Amygdala (tissue), 56 donors: Measurements from ENCODE around the gene CD37.
"Not testable (repeated sequence)": the region's sequence is repeated elsewhere in the genome, so short reads cannot be mapped to it uniquely, and the experiment has no call there.

Source experiments
- DNase-seq, 56 donors: peaks; one replicate each; lab custom pipeline; 2025; lab: John Stamatoyannopoulos, UW

Gene CD37

DNA sequence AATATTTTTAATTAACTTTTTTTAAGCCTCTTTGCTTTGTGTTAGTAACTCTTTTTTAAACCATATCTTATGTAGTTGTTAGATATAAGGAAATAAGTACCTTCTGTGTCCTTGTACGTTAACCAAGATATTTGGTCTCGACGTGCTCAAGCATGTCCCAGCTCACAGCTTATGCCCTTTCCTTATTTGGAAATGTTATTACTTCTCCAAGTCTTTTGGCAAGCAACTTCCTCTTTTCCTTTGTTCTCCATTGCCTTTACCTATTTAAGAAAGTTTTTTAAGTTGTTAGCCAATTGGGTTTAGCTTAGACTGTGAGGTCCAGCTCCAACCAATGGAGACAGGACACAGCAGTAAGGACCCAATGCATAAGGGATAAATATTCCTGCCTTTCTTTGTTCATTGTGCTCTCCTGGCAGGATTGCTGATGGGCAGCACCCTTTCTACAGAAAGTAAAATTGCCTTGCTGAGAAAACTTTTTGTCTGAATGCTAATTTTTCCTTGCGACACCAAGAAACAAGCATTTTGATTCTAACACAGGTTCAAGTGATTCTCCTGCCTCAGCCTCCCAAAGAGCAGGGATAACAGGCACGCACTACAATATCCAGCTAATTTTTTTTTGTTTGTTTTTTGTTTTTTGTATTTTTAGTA, 33.6 kb downstream of the CD37 start:
- no peak for DNase-seq

DNA sequence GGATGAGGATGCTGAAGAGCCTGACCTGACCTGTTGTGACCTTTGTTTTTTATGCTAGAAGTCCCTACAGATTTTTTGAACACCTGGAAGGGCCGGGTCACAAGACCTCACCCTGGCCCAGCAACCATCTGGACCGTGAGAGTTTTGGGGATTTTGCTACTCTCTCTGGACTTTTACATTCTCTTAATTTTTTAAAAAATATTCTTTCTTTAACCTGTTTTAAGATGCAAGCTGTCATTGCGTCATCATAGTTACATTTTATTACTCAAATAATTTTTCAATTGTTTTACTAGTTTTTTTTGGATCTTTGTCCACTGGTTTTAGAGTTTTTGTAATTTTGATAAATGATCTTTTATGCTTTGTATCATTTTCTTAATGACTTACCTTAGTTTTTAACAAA, 36.0 kb downstream of the CD37 start:
- DNase-seq = no peak

DNA sequence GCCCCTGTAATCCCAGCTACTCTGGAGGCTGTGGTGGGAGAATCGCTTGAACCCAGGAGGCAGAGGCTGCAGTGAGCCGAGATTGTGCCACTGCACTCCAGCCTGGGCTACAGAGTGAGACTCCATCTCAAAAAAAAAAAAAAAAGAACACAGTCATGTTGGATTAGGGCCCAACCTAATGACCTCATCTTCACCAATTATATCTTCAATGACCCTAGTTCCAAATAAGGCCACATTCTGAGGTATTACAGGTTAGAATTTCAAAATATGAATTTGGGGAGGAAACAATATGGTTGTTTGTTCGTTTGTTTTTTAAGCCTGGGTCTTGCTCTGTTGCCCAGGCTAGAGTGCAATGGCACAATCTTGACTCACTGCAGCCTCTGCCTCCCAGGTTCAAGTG, 38.0 kb downstream of the CD37 start:
- DNase-seq = not testable (repeated sequence)

DNA sequence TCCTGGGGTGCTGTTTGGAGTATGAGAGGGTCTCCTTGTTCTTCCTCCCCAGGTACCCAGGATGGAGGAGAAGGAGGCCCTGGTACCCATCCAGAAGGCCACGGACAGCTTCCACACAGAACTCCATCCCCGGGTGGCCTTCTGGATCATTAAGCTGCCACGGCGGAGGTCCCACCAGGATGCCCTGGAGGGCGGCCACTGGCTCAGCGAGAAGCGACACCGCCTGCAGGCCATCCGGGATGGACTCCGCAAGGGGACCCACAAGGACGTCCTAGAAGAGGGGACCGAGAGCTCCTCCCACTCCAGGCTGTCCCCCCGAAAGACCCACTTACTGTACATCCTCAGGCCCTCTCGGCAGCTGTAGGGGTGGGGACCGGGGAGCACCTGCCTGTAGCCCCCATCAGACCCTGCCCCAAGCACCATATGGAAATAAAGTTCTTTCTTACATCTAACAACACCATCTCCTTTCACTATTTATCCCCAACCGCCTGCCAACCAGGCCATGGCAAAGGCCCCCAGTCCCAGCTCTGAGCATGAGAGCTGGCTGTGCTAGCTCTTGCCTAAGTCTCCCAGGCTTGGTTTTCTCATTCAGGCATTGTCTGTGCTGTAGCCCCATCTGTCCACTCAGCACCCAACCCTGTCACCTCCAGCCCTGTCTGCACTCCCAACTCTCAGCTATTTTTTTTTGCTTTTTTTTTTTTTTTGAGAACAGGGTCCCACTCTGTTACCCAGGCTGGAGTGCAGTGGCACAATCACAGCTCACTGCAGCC, 39.6 kb downstream of the CD37 start:
- DNase-seq = no peak

DNA sequence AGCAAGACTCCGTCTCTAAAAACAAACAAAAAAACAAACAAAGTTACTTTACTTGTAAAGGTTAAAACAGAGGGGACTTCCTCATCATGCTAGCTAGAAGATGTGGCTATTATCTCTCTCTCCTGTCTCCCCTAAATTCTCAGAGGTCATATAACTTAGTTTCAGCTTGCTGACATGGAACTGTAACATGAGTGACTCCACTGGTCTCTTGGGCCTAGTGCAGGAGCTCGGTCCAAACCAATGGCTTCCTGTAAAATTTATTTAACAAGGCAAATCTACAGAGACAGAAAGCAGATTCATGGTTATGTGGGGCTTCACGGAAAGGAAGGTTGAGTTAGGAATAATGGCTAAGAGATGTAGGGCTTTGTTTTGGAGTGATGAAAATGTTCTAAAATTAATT, 43.3 kb downstream of the CD37 start:
- no peak for DNase-seq

DNA sequence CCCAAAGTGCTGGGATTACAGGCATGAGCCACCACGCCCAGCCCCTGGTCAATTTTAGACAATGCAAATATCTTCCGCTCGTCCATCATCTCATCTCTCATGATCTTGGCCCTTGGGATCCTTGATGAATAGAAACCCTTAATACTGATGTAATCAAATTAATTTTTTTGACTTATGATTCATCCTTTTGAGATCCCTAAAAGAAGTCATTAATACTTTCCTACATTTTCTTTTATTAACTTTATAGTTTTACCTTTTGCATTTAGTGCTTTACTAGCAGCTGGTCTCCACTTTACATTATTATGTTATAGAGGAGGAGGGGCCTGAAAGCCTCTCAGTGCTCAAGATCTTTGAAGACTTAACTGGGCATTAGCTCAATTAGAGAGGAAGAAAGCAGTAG, 45.2 kb downstream of the CD37 start:
- no peak for DNase-seq

DNA sequence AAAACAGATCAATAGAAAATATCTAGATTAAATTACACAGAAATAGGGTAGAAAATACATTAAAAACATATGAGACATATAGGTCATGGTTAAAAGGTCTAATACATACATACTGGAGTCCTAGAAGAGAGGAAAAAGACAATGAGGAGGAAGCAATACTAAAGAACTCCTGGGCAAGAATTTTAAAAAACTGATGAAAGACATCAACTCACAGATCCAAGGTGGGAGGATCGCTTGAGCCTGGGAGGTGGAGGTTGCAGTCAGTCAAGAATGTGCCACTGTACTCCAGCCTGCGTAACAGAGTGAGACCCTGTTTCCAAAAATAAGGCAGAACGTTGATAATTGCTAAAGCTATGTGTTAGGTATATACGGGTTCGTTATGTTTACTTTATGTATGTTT, 47.4 kb downstream of the CD37 start:
- DNase-seq = no peak

DNA sequence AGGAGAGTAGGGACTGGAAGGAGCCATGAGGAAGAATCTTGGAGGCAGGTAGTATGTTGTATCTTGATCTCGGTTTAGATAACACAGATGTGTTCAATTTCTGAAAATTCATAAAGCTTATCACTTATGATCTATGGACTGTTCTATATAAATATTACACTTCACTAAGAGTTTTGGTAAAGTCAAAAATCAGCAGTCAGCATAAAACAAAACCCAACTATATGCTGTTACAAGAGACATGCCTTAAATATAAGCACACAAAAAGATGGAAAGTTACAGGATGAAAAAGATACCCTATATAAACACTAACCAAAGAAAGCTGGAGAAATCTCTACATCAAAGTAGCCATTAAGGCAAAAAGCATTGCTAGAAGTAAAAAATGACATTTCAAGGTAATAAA, 48.4 kb downstream of the CD37 start:
- no peak for DNase-seq

DNA sequence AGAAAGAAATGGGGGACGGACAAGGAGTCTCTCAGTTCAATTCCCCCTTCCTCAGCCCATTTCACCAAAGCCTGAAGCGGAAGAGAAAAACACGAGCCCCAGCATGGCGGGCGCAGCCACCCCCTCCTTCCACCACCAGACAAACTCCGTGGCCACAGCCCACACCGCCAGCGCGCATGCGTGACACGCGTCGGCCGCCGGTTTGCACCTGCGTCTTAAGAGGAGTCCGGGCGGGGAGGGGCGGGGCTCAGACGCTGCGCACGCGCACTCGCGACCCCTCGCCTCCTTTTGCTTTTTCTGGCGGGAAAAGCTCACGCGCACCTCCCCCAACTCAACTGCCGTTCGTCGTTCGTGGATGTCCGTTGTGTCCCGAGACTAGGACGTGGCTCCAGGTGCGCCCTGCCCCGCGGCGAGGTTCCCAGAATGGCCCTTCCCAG, 52.7 kb downstream of the CD37 start, which contains the start of gene KASH5:
TSS of gene KASH5 (plus strand) at position 314 of the 437 bp plus-strand sequence. CDS start 2,635 bp downstream, outside the sequence.
- peak in 34 of 56 donors; percentile 4 to 67 (median 24) for DNase-seq

DNA sequence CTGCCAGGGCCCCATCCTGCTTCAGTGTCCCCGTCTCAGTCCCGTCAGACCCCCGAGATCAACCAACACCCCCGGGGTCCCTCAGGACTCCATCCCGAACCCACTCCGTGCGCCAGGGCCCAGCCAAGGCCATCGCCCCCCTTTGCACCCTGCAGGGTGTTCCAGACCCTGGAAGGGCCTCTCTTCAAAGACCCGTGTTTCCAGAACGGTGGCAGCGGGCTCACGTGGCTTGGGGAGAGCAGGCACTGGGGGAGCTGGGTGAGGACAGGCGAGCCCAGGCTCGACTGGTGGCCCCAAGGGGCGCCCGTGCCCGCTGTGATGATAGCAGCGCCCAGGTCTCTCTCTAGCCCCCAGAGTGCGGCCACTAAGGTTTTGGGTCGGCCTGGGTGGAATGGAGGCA, 54.2 kb downstream of the CD37 start:
- no peak for DNase-seq
